T-helper 9 cell (primary cell): ENCODE results near the gene TUBB4B.

Experiments
- DNase-seq: peaks from one replicate; pipeline ENCODE4 v3.0.0-alpha.2; 2020

TUBB4B gene

DNA sequence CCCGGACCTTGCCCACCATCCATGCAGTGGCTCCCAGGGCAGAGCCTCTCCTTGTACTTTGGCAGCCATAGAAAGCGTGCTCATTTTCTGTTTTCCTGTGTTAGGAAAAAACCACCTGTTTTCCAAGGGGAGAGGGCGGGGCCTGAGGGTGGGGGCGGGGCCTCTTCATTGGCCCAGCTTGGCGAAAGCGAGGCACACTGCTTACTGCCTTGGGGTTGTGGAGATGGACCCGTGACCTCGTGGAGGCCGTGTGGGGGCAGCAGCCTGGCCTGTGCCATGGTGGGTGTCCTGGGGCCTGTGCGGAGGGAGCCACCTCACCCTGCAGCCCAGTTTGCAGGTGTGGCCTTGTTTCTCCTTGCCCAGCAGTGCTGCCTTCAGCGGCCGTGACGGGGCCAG, 32.0 kb downstream of the TUBB4B start:
- no peak for DNase-seq

DNA sequence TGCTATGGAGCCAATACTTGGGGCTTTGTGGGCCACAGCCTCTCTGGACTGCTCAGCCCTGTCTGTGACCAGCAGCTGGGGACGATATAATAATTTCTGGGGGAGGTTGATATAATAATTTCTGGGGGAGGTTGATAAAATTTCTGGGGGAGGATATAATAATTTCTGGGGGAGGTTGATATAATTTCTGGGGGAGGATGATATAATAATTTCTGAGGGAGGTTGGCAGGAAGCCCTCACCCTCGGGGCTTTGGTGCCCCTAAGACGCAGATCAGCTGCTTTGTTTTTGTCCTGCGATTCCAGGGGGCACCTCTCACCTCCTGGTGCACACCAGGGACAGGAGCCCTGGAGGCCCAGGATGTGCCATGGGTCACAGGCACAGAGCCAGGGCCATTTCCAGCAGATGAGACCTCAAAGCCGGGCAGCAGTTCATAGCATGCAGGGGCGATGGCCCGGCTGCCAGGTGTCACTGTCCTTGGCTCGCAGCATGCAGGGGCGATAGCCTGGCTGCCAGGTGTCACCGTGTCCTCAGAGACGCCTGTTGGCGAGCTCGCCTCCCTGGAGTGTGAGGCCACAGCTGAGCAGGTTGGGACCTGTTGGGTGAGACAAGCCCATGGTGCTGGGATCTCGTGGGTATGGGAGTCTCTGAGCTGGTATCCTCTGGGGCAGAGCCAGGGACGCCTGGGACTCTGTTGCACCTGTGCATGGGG, 32.7 kb downstream of the TUBB4B start:
- DNase-seq, result no peak

DNA sequence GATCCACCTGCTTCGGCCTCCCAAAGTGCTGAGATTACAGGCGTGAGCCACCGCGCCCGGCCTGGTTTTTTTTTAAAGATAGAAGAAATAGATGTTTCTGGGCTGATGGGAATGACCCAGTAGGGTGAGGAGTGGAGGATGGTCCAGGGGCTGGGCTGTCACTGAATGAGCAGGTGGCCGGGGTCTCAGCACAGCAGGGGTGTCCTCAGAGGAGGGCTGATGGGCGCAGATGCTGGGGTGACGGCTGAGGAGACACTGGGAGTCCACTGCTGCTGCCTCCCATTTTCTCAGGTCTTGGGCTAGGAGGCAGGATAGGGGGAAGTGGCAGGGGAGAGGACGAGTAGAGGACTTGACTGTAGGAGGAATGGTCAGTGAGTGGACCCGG, 34.1 kb downstream of the TUBB4B start:
- DNase-seq, result no peak

DNA sequence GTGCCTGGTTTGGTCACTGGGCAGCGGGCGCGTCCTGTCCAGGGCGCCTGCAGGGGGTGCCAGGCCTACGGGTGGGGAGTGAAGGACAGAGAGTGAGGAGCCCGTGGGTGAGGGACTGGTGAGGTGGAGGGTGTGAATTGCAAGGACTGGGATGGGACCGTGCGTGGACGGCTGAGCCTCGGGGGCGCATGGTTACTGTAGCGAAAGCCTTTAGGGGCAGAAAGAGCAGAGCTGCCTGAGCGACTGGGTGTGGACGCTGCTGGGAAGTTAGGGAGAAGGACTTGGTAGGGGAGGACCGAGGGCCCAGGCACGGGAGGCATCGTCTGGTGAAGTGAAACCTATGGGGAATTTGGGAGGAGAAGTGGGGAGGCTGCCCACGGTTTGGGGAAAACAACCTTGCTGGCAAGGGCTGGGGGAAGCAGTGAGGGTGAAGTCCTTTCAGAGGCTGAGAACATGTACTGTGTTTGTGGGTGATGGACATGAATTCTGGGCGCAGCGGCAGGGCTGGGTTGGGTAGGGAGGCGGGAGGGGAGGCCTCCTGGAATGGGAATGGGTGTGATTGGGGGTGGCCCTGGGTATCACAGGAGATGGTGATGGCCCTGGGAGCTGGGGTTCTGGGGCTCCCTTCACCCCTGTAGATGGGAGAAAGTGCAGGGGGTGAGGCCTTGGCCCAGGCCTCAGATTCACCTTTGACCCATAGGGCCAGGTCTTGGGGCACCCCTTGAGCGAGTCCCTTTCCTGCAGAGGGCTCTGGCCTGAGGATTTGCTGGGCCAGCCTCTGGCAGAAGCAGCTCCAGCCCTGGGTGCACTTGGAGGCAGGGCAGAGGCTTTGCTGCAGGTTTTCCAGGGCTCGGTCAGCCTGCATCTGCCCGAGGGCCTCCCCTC, 34.7 kb downstream of the TUBB4B start:
- DNase-seq, result no peak

DNA sequence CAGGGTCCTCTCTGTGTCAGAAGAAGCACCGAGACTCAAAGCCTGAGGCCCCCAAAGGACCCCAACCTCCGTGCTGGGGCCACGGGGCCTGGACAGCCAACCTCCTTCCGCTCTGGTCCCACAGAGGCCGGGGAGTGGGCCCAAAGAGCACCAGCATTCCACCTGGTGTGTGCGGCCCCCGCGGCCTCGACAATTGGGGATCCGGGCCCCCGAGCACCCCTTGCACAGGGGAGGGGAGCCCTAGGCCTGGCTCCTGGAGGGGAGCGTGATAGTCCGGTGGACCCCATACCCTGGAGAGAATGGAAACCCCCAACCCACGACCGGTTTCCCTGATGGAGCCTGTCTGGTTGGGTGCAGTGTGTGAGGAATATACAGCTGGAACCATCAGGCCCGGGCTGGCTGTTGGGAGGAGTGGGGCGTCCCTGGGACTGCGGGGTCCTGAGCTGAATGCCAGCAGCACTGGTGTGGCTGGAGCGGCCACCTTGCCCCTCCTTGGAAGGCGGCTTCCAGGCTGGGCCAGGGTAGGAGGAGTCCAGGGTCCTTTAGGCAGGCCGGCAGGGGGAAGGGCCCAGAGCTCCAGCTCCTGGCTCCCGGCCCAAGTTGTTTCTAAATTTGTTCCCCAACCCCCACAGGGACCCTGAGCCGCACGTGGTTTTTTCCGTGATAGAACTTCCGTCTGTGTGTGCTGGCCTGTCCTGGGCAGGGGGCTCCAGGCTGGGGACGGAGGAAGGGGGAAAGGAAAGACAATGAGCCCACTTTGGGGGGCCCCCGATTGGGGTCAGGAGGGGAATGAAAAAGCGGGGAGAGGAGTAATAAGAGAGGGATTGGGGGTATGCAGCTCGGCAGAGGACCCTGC, 35.6 kb downstream of the TUBB4B start:
- no peak for DNase-seq

DNA sequence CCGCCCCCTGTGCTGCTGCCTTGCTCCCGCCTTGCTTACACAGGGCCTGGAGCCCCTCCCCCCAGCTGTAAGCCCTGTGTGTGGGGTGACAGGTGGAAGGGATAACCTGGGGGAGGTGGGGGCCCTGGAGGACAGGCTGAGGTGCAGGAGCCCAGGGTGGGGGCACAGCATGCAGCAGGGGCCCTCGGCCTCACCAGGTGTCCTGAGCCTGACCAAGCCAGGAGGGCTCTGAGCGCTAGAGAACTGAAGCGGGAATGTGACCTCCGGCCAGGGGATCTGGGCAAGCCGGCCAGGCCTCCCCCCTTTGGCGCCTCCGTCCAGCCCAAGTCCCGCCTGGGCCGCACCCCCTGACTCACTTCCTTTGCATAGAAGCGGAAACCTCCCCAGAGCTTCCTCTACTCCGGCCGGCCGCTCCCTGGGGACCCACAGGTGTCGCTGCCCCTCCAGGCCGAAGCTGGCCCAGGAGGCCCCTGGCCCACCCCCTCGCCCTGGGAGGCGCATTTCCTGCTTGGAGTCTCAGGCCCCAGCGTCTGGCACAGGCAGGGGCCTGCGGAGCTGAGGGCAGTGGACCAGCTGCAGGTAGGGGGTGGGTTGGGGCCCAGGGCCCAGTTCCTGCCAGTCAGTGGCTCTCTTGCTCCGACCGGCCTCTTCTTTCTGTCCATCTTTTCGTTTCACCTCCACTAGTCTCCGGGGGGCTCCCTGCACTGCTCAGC, 36.4 kb downstream of the TUBB4B start, which contains the start of gene TOR4A:
Gene TOR4A (plus strand): TSS at position 398 of the 713 bp plus-strand sequence. CDS start 964 bp downstream, outside the sequence.
- no peak for DNase-seq

DNA sequence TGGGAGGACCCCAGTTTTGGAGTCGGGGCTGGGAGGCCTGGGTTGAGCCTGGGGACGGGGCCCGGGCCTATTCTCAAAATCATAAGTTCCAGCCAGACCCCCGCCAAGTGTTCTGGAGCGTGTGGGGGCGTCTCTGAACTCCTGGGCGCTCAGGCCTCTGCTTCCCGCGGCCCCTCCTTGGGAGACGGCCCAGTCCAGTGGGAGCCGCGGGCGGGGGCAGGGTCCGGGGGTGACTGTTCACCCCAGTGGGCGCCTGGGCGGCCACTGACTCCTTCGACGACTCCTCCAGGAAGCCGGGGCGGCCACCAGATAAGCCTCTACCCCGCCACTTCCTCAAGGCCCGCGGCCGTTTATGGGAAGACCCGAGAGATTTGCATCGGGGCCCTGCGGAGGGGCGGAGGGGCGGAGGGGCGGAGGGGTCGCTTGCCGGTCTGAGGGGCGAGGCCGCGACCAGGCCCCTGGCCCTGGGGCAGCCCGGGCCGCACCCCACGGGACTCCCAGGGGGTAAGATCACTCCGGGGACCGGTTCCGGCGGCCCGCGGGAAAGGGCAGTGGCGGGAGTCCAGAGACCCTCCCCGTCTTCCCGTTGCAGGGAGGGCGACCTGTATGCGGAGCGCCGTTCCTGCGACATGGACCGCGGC, 37.1 kb downstream of the TUBB4B start:
- no peak for DNase-seq

DNA sequence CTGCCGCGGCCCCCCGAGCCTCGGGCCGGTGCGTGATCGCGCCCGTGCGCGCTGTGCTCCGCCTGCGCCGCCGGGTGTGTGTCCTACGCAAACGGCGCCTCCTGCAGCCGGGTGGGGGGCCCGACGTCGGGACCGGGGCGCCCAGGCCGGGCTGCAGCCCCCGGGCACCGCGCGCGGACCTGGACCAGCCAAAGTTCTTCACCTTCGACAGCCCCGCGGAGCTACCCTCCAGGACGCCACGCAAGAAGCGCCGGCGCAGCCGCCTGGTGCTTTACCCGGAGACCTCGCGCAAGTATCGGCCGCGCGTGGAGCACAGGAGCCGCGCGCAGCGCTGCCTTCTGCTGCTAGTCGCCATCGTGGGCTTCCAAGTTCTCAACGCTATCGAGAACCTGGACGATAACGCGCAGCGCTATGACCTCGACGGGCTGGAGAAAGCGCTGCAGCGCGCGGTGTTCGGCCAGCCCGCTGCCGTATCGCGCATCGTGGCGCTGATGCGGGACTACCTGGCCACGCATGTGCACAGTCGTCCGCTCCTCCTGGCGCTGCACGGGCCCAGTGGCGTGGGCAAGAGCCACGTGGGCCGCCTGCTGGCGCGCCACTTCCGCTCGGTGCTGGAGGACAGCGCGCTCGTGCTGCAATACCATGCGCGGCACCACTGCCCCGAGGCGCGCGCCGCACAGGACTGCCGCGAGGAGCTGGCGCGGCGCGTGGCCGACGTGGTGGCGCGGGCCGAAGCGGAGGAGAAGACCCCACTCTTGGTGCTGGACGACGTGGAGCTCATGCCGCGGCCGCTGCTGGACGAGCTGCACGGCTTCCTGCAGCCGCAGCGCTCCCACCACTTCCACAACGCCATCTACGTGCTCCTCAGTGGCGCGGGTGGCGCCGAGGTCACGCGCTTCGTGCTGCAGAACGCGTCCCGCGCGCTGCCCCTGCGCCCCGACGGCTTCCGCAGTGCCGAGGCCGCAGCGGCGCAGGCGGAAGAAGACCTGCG, 37.9 kb downstream of the TUBB4B start:
- DNase-seq, result no peak

DNA sequence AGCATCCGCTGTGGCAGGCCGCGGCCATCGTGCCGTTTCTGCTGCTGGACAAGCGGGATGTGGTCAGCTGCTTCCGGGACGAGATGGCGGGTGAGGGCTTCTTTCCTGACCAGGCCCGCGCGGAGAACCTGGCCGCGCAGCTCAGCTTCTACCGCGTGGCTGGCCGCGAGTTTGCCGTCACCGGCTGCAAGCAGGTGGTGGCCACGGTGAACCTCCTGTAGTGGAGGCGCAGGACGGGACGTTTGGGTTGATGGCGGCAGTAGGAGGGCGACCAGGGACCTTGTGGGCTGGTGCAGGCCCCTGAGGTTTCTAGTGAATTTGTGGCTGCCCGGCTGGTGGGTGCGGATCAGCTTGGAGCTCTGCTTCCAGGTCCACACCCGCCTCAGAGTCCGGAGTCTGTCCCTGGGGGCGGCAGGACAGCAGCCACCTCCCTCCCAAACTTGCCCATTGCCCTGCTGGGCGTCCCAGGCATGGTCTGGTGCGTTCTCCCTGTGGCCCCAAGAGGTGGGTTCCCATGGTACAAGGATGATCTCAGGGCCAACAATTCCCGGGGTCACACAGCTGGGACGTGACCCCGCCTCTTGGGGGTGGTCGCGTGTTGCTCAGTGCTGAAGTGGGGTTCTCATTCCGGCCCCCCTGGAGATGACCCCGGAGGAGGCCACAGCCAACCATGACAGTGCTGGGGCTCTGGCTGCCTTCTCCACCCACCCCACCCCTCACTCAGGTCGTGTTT, 38.8 kb downstream of the TUBB4B start:
- no peak for DNase-seq

DNA sequence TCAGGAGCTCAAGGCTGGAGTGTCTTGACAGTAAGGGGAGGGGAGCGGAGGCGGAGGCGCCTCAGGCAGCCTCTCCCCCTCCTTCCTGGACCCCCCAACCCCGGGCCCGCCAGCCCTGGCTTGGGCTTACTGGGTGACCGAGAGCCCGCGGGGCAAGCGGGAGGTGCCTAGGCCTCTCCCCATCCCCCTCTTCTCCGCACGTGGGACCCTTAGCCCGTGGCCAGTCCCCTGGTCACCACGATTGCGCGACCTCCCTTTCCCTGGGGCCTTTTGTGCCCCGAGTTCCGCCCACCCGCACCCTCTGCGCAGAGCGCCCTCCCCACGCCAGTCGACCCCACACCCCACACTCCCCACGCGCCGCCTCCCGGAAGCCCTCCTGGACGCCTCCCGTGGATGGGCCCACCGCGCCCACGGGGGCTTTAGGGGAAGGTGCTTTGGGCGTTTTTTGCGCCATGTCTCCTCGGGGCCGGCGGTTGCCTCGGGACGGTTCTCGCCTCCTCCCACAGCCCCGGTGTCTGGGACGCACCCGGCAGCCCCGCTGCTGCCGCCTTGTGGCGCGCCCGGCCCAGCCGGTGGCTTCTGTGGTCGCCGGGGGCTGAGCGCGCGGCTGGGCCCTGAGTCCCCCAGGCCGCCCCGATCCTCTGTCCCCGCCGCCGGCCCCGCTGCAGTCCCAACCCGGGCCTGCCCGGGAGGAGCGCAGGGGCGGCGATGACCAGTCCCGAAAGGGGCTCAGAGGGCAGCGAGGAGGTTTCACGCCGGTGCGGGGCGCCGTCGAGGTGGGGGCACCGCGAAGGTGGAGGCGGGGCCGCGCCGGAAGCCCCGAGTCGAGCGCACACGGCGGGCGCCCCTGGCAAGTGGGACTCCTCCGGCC, 39.6 kb downstream of the TUBB4B start:
- DNase-seq, result no peak

DNA sequence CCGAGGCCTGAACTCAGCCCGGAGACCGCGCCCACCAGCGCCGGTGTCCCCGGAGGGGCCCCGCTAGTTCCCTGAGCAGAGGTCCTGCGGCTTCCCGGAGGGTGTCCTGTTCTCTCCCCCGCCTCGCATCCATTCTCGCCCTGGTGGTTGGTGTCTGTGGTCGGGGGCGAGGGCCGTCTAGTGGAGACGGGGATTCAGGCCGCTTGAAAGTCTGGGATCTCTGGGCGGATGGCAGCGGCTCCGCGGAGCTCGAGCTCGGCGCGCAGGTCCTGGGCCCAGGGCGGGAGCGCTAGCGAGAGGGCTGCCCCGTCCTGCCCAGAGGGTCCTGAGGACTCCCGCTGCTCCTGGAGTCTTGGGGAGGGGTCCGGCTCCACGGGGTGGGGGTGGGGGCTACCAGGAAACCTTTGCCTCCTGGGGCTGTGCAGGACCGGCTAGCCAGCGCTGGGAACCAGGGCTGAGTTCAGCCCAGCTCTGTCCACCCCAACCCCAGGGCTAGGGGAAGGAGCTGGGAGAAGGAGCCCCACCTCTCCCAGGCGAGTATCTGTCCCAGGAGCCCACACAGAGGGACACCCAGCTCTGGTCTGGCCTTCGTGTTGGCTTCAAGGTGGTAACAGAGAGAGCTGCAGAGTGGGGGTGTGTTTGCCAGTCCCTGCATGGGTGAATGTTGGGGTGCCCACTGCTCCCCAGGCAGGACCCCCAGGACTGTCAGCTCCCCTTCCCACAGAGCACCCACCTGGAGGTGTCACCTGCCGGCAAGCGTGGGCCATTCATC, 40.4 kb downstream of the TUBB4B start:
- no peak for DNase-seq

DNA sequence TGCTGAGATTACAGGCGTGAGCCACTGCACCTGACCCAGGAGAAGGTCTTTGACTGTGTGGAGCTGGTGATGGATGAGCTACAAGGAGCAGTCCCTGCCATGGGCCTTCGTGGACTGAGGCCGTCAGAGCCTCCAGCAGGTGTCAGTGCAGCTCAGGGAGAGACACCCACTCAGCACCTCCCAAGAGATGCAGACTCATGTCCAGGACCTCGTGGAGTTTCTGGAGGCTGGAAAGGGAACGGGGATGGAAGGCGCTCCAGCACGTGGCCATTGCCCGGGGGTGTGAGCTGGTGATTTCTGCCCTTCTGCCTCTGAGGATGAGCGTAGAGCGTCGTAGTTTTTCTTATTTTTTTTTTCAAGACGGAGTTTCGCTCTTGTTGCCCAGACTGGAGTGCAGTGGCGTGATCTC, 45.9 kb downstream of the TUBB4B start:
- DNase-seq, result no peak

DNA sequence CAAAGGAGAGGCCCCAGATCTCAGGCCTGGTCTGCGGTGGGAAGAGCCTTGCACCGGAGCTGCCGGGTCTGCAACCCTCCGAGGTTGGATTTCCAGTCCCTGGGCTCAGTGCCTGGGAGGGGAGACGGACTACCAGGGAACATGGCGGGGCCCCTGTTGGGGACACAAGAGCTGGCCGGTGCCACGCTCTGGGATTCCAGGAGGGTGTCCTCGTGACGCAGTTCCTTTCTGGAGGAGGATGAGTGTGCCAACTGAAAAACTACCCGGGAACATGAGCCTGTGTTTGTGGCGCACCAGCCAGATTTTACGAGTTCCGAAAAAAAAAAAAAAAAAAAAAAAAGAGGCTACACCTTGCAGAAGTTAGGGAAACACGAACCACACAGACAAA, 52.0 kb downstream of the TUBB4B start:
- no peak for DNase-seq
